Daoy (cell line): ENCODE measurements around the gene RPS27L. TPM values are rescaled to one million over a fixed set of nuclear protein-coding genes. Genes with fewer than 3 reads are reported as not detected.
"Not testable (repeated sequence)": the region's sequence is repeated elsewhere in the genome, so short reads cannot be mapped to it uniquely, and the experiment has no call there.

Source experiments
- DNase-seq: peaks from one replicate; pipeline ENCODE4 v3.0.0-alpha.2; 2015; ENCODE audit warnings: low read depth
- total RNA-seq: library from RNA; depleted of rRNA; stranded (reverse); fragments of >200 nt; shearing (Covaris generic); gene quantifications from 2 replicates; pipeline ENCODE4 v1.2.3, GENCODE V29; 2014

RPS27L gene
- total RNA-seq, 1 experiment from 2014 or later, result 59.0 TPM

- no peak for DNase-seq
These were observed 16.3 kb downstream of the RPS27L start for GRCh38 chr15:63140936-63141335.

GRCh38 chr15:63136742-63137141 lies 20.5 kb downstream of the RPS27L start:
- DNase-seq, result no peak

- peak; percentile 53 for DNase-seq
These were observed 21.5 kb downstream of the RPS27L start for GRCh38 chr15:63135804-63136203.

- DNase-seq, result no peak
These were observed 22.0 kb downstream of the RPS27L start for GRCh38 chr15:63135281-63135680.

GRCh38 chr15:63134245-63134985 lies 22.9 kb downstream of the RPS27L start:
- DNase-seq, result no peak

GRCh38 chr15:63133786-63134185 lies 23.5 kb downstream of the RPS27L start:
- DNase-seq, result no peak

- DNase-seq, result no peak
These were observed 30.6 kb downstream of the RPS27L start for GRCh38 chr15:63126726-63127125.

GRCh38 chr15:63124506-63124905 lies 32.8 kb downstream of the RPS27L start:
- DNase-seq, result no peak

GRCh38 chr15:63122002-63122875 lies 35.0 kb downstream of the RPS27L start:
- peak; percentile 90 for DNase-seq

- peak; percentile 95 for DNase-seq
These were observed 35.8 kb downstream of the RPS27L start, which contains the start of gene LACTB for GRCh38 chr15:63121382-63122001. Gene LACTB, plus strand, starts transcription at chr15:63121861. Its CDS starts 11 bp downstream, at chr15:63121872.

GRCh38 chr15:63118854-63119253 lies 38.4 kb downstream of the RPS27L start:
- DNase-seq, result no peak

GRCh38 chr15:63114465-63114864 lies 42.8 kb downstream of the RPS27L start:
- peak; percentile 27 for DNase-seq

- DNase-seq, result no peak
These were observed 44.4 kb downstream of the RPS27L start for GRCh38 chr15:63112871-63113270.

GRCh38 chr15:63111481-63111880 lies 45.8 kb downstream of the RPS27L start:
- no peak for DNase-seq

- DNase-seq, result no peak
These were observed 46.8 kb downstream of the RPS27L start for GRCh38 chr15:63110428-63111026.

- peak; percentile 41 for DNase-seq
These were observed 47.4 kb downstream of the RPS27L start for GRCh38 chr15:63109920-63110319.

- no peak for DNase-seq
These were observed 47.8 kb downstream of the RPS27L start for GRCh38 chr15:63109498-63109897.

GRCh38 chr15:63107895-63108546 lies 49.3 kb downstream of the RPS27L start:
- DNase-seq, result peak; percentile 98

GRCh38 chr15:63105354-63105753 lies 51.9 kb downstream of the RPS27L start:
- DNase-seq, result not testable (repeated sequence)

GRCh38 chr15:63104727-63105126 lies 52.5 kb downstream of the RPS27L start:
- DNase-seq, result no peak

GRCh38 chr15:63103416-63103815 lies 53.9 kb downstream of the RPS27L start:
- no peak for DNase-seq
